ENCODE measurements around the gene C10orf53. TPM values are rescaled to one million over a fixed set of nuclear protein-coding genes. Genes with fewer than 3 reads are reported as not detected.
A peak's percentile ranks its signal among the peaks of the same experiment; 100 is the strongest.

Gene C10orf53
- total and polyA plus RNA-seq, 8 donors, result not detected

GRCh38 chr10:49649294-49649693 lies 30.2 kb upstream of the C10orf53 start:
- Histone ChIP-seq H3K27me3 (no peaks in the 10 kb centered on the region), H3K27ac (no peak overlapping the region), H3K4me3 (no peak overlapping the region), H3K4me1 (no peaks in the 10 kb centered on the region), H3K9me3 (no peaks in the 10 kb centered on the region), H3K36me3 (no peaks in the 10 kb centered on the region)
- FAIRE-seq (no peak), DNase-seq (peak in 1 of 6 donors; percentile 1), ATAC-seq (no peak)
- 14 to 21% methylated on average over 17 of the region's 17 CpGs for WGBS, 2 donors
- TF ChIP-seq CTCF (IDR thresholded peaks at IDR 0.05), result no peak
- intact Hi-C loops (cut with DNase I), result no loop called here

- no peak for FAIRE-seq
- H3K4me3 ChIP-seq, result no peak overlapping the region
- ATAC-seq, result no peak
- no peaks in the 10 kb centered on the region for H3K27me3 ChIP-seq
- no peaks in the 10 kb centered on the region for H3K36me3 ChIP-seq
- DNase-seq, result no peak
- no peak for TF ChIP-seq CTCF (IDR thresholded peaks at IDR 0.05)
- H3K9me3 ChIP-seq, result no peaks in the 10 kb centered on the region
- 34 to 37% methylated on average over 8 of the region's 8 CpGs for WGBS, 2 donors
- intact Hi-C loops (cut with DNase I), result no loop called here
- no peak overlapping the region for H3K27ac ChIP-seq
- no peaks in the 10 kb centered on the region for H3K4me1 ChIP-seq
Observed at GRCh38 chr10:49649936-49650723, 29.3 kb upstream of the C10orf53 start.

- Histone ChIP-seq H3K36me3 (no peaks in the 10 kb centered on the region), H3K4me3 (no peak overlapping the region), H3K9me3 (no peaks in the 10 kb centered on the region), H3K27me3 (no peaks in the 10 kb centered on the region), H3K27ac (no peak overlapping the region), H3K4me1 (no peaks in the 10 kb centered on the region)
- FAIRE-seq, result no peak
- TF ChIP-seq CTCF (IDR thresholded peaks at IDR 0.05), result no peak
- intact Hi-C loops (cut with DNase I), result no loop called here
- no peak for ATAC-seq
- 92 to 100% methylated on average over 1 of the region's 1 CpG for WGBS, 2 donors
- DNase-seq, result peak in 1 of 6 donors; percentile 4
Observed at GRCh38 chr10:49650724-49651034, 28.8 kb upstream of the C10orf53 start.

GRCh38 chr10:49651039-49651835 lies 28.2 kb upstream of the C10orf53 start:
- H3K4me3 ChIP-seq, result no peak overlapping the region
- ATAC-seq (no peak), FAIRE-seq (no peak), DNase-seq (peak in 1 of 6 donors; percentile 2)
- H3K27me3 ChIP-seq, result no peaks in the 10 kb centered on the region
- intact Hi-C loops (cut with DNase I), result no loop called here
- no peaks in the 10 kb centered on the region for H3K36me3 ChIP-seq
- no peak overlapping the region for H3K27ac ChIP-seq
- no peaks in the 10 kb centered on the region for H3K4me1 ChIP-seq
- H3K9me3 ChIP-seq, result no peaks in the 10 kb centered on the region
- WGBS, 2 donors, result 66 to 72% methylated on average over 15 of the region's 15 CpGs
- TF ChIP-seq CTCF (IDR thresholded peaks at IDR 0.05), result no peak

- Histone ChIP-seq H3K27ac (no peak overlapping the region), H3K27me3 (no peaks in the 10 kb centered on the region), H3K4me3 (no peak overlapping the region), H3K4me1 (no peaks in the 10 kb centered on the region), H3K36me3 (no peaks in the 10 kb centered on the region), H3K9me3 (no peaks in the 10 kb centered on the region)
- 54 to 55% methylated on average over 2 of the region's 2 CpGs for WGBS, 2 donors
- intact Hi-C loops (cut with DNase I), result no loop called here
- TF ChIP-seq CTCF (IDR thresholded peaks at IDR 0.05), result no peak
- no peak for ATAC-seq
- peak in 1 of 6 donors; percentile 0 for DNase-seq
- FAIRE-seq, result no peak
Observed at GRCh38 chr10:49651917-49652316, 27.5 kb upstream of the C10orf53 start.

All from pancreas (tissue), 10 donors.